Large intestine (tissue), 12 donors: Measurements from ENCODE around the gene GALNT3. TPM values are rescaled to one million over a fixed set of nuclear protein-coding genes. Genes with fewer than 3 reads are reported as not detected.

ENCODE experiments used
- DNase-seq, 2 donors: peaks; one replicate each; pipeline versions ENCODE4 v3.0.0 to v3.0.0-alpha.2; 2013
- H3K27ac ChIP-seq: one replicate; pipeline ENCODE4 v1.5.1; 2013; ENCODE audit warnings: low read length
- H3K27me3 ChIP-seq: 2 replicates; pipeline ENCODE4 v1.6.1; 2013; ENCODE audit warnings: low read length; ENCODE audit not compliant: control insufficient read depth, insufficient read depth
- H3K36me3 ChIP-seq: 2 replicates; pipeline ENCODE4 v1.6.1; 2013; ENCODE audit warnings: low read length; ENCODE audit not compliant: control insufficient read depth, insufficient read depth
- H3K4me1 ChIP-seq: one replicate; pipeline ENCODE4 v1.6.1; 2013; ENCODE audit warnings: low read length; ENCODE audit not compliant: control insufficient read depth, insufficient read depth
- H3K4me3 ChIP-seq: one replicate; pipeline ENCODE4 v1.5.1; 2013; ENCODE audit warnings: low read length
- H3K9me3 ChIP-seq: one replicate; pipeline ENCODE4 v1.6.1; 2013; ENCODE audit warnings: mild to moderate bottlenecking, low read depth, low read length, moderate library complexity; ENCODE audit not compliant: control insufficient read depth
- WGBS: methylation state at CpG from one replicate; pipeline ENCODE4 v1.1.5; 2013; ENCODE audit warnings: low lambda C conversion rate; ENCODE audit not compliant: insufficient coverage; 5-methylcytosine and 5-hydroxymethylcytosine counted together
- long read RNA-seq, 11 donors: transcript quantifications; one replicate each; lab custom pipeline, GENCODE V29; 2026
- polyA plus RNA-seq: library from polyadenylated mRNA; unstranded; fragments of 120-200 nt; gene quantifications from one replicate; pipeline ENCODE4 v1.2.1, GENCODE V29; 2013

The GALNT3 gene
- polyA plus RNA-seq, result 68.2 TPM
- long read RNA-seq, donor 1, transcript GALNT3-201 (11 exons, 3,868 nt), result major isoform, 9 of 31 reads
- long read RNA-seq, donor 1, partial matches to known transcripts, result 22 of 31 reads
- long read RNA-seq, donor 1, other reads (novel, unspliced or antisense), result 0 of 31 reads
- long read RNA-seq, donor 2, transcript GALNT3-201 (11 exons, 3,868 nt), result major isoform, 13 of 42 reads
- long read RNA-seq, donor 2, partial matches to known transcripts, result 29 of 42 reads
- long read RNA-seq, donor 2, other reads (novel, unspliced or antisense), result 0 of 42 reads
- long read RNA-seq, donor 3, result 0 reads
- long read RNA-seq, donor 4, partial matches to known transcripts, result 0 of 2 reads
- long read RNA-seq, donor 4, other reads (novel, unspliced or antisense), result 0 of 2 reads
- long read RNA-seq, donor 5, transcript GALNT3-201 (11 exons, 3,868 nt), result major isoform, 18 of 30 reads
- long read RNA-seq, donor 5, partial matches to known transcripts, result 12 of 30 reads
- long read RNA-seq, donor 5, other reads (novel, unspliced or antisense), result 0 of 30 reads
- long read RNA-seq, donor 6, transcript GALNT3-201 (11 exons, 3,868 nt), result major isoform, 11 of 35 reads
- long read RNA-seq, donor 6, partial matches to known transcripts, result 24 of 35 reads
- long read RNA-seq, donor 6, other reads (novel, unspliced or antisense), result 0 of 35 reads
- long read RNA-seq, donor 7, transcript GALNT3-201 (11 exons, 3,868 nt), result major isoform, 5 of 10 reads
- long read RNA-seq, donor 7, partial matches to known transcripts, result 5 of 10 reads
- long read RNA-seq, donor 7, other reads (novel, unspliced or antisense), result 0 of 10 reads
- long read RNA-seq, donor 8, transcript GALNT3-201 (11 exons, 3,868 nt), result major isoform, 11 of 44 reads
- long read RNA-seq, donor 8, partial matches to known transcripts, result 33 of 44 reads
- long read RNA-seq, donor 8, other reads (novel, unspliced or antisense), result 0 of 44 reads
- long read RNA-seq, donor 9, transcript GALNT3-201 (11 exons, 3,868 nt), result major isoform, 14 of 21 reads
- long read RNA-seq, donor 9, partial matches to known transcripts, result 7 of 21 reads
- long read RNA-seq, donor 9, other reads (novel, unspliced or antisense), result 0 of 21 reads
- long read RNA-seq, donor 10, transcript GALNT3-201 (11 exons, 3,868 nt), result major isoform, 17 of 27 reads
- long read RNA-seq, donor 10, partial matches to known transcripts, result 8 of 27 reads
- long read RNA-seq, donor 10, other reads (novel, unspliced or antisense), result 0 of 27 reads
- long read RNA-seq, donor 11, transcript GALNT3-201 (11 exons, 3,868 nt), result major isoform, 17 of 17 reads
- long read RNA-seq, donor 11, partial matches to known transcripts, result 0 of 17 reads
- long read RNA-seq, donor 11, other reads (novel, unspliced or antisense), result 0 of 17 reads

GRCh38 chr2:165793779-165794535, at the start of gene GALNT3:
TSS of gene GALNT3 (minus strand) at chr2:165794247. CDS start at chr2:165770700, 23,547 bp downstream.
- H3K27ac ChIP-seq, result peak within 1 kb of the TSS; percentile 100
- no peaks in the 10 kb centered on the region for H3K36me3 ChIP-seq
- no peaks in the 10 kb centered on the region for H3K4me1 ChIP-seq
- WGBS, result no CpG with 5 or more reads among the region's 70 CpGs
- no peaks in the 10 kb centered on the region for H3K9me3 ChIP-seq
- peaks cover 9% of the 10 kb centered on the region for H3K27me3 ChIP-seq
- H3K4me3 ChIP-seq, result peak within 1 kb of the TSS; percentile 87
- peak; percentile 94 to 96 for DNase-seq

GRCh38 chr2:165843351-165843750, 49.3 kb upstream of the GALNT3 start:
- 91% methylated on average over 1 of the region's 1 CpG for WGBS
- DNase-seq, result no peak
- Histone ChIP-seq H3K9me3 (no peaks in the 10 kb centered on the region), H3K36me3 (peaks cover 3% of the 10 kb centered on the region), H3K27ac (no peak overlapping the region), H3K4me3 (no peak overlapping the region), H3K4me1 (no peaks in the 10 kb centered on the region), H3K27me3 (no peaks in the 10 kb centered on the region)

GRCh38 chr2:165840333-165840958, 46.4 kb upstream of the GALNT3 start:
- H3K4me1 ChIP-seq, result no peaks in the 10 kb centered on the region
- no peak overlapping the region for H3K27ac ChIP-seq
- H3K9me3 ChIP-seq, result no peaks in the 10 kb centered on the region
- H3K4me3 ChIP-seq, result no peak overlapping the region
- DNase-seq, result no peak
- H3K36me3 ChIP-seq, result peaks cover 3% of the 10 kb centered on the region
- no peaks in the 10 kb centered on the region for H3K27me3 ChIP-seq

GRCh38 chr2:165839610-165840009, 45.6 kb upstream of the GALNT3 start:
- Histone ChIP-seq H3K9me3 (no peaks in the 10 kb centered on the region), H3K36me3 (peaks cover 3% of the 10 kb centered on the region), H3K4me1 (no peaks in the 10 kb centered on the region), H3K4me3 (no peak overlapping the region), H3K27ac (no peak overlapping the region), H3K27me3 (no peaks in the 10 kb centered on the region)
- no peak for DNase-seq
- 100% methylated on average over 1 of the region's 2 CpGs for WGBS

- H3K27ac ChIP-seq, result no peak overlapping the region
- no peaks in the 10 kb centered on the region for H3K4me1 ChIP-seq
- H3K9me3 ChIP-seq, result no peaks in the 10 kb centered on the region
- no CpG with 5 or more reads among the region's 3 CpGs for WGBS
- H3K4me3 ChIP-seq, result no peak overlapping the region
- DNase-seq, result no peak
- H3K36me3 ChIP-seq, result peaks cover 3% of the 10 kb centered on the region
- no peaks in the 10 kb centered on the region for H3K27me3 ChIP-seq
Measured at GRCh38 chr2:165837122-165837521, 43.1 kb upstream of the GALNT3 start.

GRCh38 chr2:165835363-165835762, 41.3 kb upstream of the GALNT3 start:
- Histone ChIP-seq H3K36me3 (no peaks in the 10 kb centered on the region), H3K27ac (no peak overlapping the region), H3K9me3 (no peaks in the 10 kb centered on the region), H3K4me1 (no peaks in the 10 kb centered on the region), H3K27me3 (no peaks in the 10 kb centered on the region), H3K4me3 (no peak overlapping the region)
- no peak for DNase-seq
- WGBS, result 86% methylated on average over 1 of the region's 2 CpGs

- no peak overlapping the region for H3K4me3 ChIP-seq
Measured at GRCh38 chr2:165833156-165833555, 39.1 kb upstream of the GALNT3 start.

GRCh38 chr2:165827921-165828276, 33.9 kb upstream of the GALNT3 start:
- Histone ChIP-seq H3K4me3 (no peak overlapping the region), H3K36me3 (no peaks in the 10 kb centered on the region), H3K27ac (no peak overlapping the region), H3K27me3 (peaks cover 2% of the 10 kb centered on the region), H3K4me1 (no peaks in the 10 kb centered on the region), H3K9me3 (no peaks in the 10 kb centered on the region)
- DNase-seq, result no peak
- WGBS, result no CpG with 5 or more reads among the region's 1 CpG

More at GRCh38 chr2:165833156-165833555, 39.1 kb upstream of the GALNT3 start:
- Histone ChIP-seq H3K9me3 (no peaks in the 10 kb centered on the region), H3K27ac (no peak overlapping the region), H3K36me3 (no peaks in the 10 kb centered on the region), H3K27me3 (no peaks in the 10 kb centered on the region), H3K4me1 (no peaks in the 10 kb centered on the region)
- no peak for DNase-seq
- WGBS, result 93% methylated on average over 3 of the region's 4 CpGs
